NCI-H2081 (cell line): Measurements from ENCODE around the gene CFAP77.
A peak's percentile ranks its signal among the peaks of the same experiment; 100 is the strongest.

Experiments used
- DNase-seq, 2 experiments: peaks; one replicate each; lab custom pipeline; 2025; lab: John Stamatoyannopoulos, UW

The CFAP77 gene

DNA sequence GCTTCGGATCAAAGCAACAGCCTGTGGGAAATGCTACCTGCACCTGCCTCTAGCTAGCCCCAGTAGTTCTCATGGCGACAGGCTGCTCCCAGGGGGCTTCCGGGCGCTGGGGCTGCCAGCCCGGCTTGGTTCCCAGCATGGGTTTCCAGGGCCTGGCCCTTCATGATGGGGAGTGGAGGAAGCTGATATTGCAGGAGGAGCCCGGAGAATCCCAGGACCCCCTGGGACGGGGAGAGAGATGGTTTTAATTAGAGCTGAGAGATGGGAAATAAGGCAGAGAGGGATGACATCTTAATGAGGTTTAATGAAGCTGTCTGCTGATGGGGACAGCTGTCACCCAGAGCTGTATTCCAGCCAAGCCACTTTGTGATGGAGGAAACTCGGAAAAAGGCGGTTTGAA lies 78.6 kb downstream of the CFAP77 start:
- peak; percentile 69 to 86 for DNase-seq

DNA sequence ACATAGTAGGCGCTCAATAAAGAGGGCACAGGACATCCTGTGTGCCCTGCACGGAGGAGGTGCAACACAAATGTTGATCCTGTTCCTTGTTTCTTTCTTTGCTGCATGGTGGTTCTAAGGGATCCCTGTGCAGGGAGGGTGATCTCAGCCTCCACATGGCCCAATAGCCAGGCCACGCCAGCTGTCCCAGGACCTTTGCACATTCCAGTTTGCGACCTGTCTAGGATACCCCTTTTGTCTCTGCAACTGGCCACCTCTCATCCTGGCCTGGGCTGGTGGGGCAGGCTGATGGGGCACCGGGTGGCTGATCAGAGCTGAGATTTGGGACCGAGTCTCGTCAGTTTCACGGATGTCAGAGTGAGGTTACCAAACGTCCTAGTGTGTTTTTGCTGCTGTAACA lies 79.5 kb downstream of the CFAP77 start:
- no peak for DNase-seq

DNA sequence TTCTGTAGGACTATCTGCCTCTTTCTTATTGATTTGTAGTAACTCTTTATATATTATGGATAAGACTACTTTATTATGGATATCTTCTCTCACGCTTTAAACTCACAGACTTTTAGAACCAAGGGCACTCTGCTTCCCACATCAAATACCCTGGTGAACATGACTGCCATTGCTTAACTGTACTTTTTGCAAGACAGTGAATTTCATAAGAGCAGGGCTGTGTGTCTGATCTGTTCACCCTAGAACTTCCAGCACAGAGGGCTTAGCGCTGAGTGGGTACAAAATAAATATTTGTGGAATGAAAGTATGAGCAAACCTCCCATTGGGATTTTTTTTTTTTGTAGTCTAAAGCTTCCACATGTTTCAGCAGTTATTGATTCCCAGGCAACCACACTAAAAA lies 84.8 kb downstream of the CFAP77 start:
- no peak for DNase-seq

DNA sequence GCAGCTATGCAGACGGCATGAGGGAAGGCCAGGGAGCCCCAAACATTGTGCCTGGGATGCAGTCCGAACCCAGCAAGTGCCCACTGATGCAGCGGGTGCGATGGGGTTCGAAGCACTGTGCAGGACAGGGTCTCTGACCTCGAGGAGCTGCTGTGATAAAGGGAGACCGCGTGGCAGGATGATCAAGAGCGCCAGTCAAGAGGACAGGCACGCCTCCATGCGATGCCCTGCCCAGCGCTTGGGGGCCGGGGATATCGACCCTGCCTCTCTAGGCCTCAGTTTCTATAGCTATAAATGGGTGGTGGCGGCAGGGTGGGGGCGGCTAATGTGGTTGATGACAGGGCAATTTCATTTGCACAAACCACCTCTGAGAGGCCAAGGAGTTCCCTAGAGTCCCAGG lies 87.7 kb downstream of the CFAP77 start:
- DNase-seq, result no peak

DNA sequence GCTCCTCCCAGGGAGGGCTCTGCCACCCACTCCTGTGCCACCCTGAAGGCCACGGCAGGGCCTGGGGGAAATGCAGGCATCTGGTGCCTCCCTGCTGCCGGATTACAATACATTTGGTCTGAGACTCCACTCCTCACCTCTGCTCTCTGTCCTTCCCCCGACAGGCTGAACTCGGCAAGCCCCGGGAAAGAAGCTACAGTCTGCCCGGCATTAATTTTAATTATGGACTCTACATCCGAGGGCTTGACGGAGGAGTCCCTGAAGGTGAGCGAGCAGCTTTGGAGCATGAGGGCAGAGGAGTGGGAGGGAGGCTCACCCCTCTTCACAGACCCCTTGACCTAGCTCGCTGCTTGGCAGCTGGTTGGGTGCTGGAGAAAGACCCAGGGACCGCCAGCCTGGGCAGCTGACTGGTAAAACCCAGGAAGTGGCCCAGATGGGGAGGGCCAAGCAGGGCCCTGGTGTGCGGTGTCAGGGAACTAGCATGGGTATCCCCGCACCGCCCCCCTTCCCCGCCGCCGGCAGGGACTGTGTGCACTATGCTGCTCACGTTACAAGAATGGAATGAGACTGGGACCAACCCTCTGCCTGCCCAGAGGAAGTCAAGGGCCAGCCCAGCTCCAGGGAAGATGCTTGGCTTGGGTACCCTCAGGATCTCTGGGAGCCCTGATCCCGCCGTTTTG lies 88.7 kb downstream of the CFAP77 start:
- DNase-seq, result no peak

DNA sequence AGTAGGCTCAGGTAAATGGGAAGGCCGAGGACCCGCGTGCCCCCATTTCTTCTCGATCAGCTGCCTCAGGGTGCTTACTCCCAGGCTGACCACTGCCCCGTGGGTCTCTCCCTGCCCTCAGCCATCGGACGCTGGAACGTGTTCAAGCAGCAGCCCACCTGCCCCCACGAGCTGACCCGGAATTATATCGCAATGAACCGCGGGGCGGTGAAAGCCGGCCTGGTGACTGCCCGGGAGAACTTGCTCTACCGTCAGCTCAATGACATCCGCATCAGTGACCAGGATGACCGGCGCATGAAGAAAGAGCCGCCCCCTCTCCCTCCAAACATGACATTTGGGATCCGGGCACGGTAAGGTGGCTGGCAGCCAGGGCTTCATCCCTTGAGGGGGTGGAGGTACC lies 89.2 kb downstream of the CFAP77 start:
- no peak for DNase-seq

DNA sequence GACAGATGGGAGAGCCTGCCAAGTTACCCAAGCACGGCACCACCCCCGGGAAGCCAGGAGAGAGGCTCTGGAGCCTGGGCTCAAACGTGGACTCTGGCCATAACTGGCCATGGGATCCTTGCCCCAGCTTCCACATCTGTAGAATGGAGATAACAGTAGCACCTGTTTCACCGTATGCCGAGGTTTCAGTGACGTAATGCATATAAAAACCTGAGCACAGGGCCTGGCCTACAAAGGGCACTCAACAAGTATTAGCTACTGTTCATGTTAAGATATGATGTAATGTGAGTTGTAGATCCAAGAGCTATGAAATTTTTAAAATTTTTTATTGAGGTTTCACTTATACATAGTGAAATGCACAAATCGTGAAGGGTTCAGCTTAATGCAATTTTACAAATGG lies 90.2 kb downstream of the CFAP77 start:
- no peak for DNase-seq

DNA sequence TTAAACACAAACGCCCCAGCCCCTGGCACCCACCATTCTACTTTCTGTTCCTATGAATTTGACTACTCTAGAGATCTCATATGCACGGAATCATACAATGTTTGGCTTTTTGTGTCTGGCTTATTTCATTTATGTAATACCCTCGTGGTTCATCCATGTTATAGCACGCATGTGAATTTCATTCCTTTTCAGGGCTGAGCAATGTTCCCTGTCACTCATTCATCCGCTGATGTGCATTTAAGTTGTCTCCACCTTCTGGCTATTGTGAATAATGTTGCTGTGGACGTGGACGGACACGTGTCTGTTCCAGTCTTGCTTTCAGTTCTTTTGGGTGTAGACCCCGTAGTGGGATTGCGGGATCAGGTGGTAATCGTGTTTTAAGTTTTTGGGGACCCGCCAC lies 92.5 kb downstream of the CFAP77 start:
- DNase-seq, result no peak

DNA sequence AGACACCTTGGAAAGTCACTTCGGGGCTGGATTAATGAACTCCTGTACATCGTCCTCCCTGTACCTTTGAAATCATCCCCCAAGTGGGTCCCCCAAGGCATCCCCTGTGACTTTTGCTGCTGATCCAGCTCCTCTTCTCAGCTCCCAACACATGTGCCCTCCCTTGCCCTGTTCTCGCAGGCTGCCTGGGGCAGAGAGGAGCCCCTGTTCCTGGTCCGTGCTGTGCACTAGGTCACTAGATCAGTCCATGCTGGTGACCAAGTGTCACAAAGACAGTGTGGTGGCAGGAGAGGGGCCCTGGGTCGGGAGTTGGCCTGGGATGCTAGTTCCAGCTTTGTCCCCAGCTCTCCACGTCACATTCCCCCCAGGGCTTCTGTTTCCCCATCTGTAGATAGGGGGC lies 93.1 kb downstream of the CFAP77 start:
- no peak for DNase-seq

DNA sequence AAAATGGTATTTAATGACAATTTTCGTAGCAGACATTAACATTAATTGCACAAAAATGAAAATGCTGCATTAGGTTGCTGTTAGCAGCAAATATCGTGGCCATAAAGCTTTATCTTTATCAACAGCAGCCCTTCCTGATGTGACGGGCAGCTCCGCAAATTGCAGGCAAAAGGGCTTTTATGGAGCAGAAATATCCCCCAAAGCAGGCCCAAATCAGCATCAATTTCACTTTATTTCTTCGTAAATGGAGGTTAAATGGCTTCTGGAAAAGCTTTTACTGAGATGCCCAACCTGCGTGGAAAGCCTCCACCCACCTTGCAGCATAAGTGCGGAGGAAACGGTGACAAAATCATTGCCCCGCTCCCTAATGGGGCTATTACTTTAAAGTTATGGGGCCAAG lies 94.5 kb downstream of the CFAP77 start:
- no peak for DNase-seq

DNA sequence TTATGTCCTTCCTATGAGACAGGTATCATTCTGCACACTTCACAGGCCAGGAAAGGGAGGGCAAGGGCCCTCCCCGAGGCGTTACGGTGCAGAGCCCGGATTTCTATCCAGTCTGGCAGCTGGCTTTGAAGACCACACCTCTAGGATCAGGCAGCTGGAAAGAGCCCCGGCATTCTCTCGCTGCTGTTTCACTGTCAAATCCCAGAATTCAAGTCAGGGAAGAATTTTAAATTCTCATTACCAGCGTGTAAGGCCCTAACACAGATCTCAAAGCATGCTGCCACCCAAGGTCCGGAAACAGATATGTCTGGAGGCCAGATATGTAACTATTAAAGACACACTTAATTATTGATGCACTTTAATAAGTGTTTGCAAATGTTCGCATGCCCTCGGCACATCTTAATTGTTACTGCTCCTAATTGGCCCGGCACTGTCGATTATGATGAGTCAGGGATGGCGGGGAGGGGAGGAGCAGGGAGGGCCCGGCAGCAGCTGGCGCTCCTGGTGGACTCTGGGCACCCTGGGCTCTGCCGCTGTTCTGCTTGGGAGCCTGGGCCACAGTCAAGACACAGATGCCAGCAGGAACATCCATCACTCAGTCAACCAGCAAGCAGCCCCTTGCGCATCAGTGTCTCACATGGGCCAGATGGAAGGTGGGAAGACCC lies 96.1 kb downstream of the CFAP77 start:
- no peak for DNase-seq

DNA sequence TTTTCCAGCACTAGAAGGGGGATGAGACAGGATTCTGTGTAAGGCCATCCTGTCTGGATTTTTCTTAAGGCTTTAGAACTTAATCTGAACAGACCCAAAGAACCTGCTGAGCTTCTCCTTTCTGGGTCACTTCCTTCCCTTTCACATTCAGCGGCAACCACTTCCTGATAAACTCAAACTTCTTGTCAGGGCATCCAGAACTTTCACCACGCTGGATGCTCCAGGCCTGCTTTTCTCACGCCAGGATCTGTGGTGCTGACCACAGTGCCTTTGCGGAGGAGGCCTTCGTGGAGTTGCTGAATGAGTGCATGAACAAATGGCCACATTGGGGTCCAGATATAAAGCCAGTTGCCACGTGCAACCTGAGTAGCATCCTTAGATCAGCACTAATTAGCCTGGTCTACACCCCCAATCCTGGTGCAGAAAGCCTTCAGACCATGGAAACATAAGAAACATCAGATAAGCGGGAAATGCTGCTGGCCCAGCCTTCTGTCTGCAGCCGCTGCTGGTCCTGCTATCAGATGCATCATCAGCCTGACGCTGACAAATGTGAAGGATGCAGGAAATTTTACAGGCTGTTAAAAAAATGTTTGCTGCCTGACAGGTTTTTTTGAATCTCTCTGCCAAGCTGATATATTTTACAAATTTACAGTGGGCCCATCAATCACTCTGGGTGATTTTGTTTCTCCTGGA lies 97.1 kb downstream of the CFAP77 start:
- DNase-seq, result no peak

DNA sequence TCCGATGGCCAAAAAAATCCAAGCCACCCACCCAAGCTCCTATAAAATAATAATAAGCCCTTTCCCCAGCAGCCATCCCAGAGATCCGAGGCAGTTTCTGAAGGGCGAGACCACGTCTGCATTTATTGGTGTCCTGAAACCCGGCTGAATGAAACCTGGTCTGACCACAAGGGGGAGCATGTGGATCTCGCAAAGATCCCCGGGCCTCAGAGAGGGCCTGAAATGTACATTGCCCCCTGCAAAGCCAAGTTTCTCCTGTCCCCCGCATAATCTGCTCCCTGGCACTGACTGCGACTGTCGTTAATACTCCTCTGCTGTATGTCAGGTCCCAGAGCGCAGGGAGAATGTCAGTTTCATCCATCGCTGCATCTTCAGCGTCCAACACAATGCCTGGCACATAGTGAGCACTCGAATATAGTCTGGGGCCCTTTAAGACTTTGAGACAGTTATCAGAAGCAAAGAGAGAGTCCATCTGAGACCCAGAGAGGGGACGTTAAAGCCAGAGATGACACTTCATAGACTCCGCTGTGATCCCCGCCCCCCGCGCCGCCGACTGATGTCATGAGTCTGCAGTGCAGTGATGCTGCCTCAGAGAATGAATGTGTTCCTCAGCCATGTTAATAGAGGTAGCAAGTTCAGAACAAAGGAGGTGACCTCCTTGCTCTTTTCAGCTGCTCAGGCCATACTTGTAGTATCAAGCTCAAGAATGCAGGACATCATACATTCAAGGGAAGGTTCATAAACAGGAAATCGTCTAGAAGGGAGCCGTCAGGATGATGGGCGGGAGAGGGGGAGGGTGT lies 97.9 kb downstream of the CFAP77 start:
- DNase-seq, result peak; percentile 71 to 72

DNA sequence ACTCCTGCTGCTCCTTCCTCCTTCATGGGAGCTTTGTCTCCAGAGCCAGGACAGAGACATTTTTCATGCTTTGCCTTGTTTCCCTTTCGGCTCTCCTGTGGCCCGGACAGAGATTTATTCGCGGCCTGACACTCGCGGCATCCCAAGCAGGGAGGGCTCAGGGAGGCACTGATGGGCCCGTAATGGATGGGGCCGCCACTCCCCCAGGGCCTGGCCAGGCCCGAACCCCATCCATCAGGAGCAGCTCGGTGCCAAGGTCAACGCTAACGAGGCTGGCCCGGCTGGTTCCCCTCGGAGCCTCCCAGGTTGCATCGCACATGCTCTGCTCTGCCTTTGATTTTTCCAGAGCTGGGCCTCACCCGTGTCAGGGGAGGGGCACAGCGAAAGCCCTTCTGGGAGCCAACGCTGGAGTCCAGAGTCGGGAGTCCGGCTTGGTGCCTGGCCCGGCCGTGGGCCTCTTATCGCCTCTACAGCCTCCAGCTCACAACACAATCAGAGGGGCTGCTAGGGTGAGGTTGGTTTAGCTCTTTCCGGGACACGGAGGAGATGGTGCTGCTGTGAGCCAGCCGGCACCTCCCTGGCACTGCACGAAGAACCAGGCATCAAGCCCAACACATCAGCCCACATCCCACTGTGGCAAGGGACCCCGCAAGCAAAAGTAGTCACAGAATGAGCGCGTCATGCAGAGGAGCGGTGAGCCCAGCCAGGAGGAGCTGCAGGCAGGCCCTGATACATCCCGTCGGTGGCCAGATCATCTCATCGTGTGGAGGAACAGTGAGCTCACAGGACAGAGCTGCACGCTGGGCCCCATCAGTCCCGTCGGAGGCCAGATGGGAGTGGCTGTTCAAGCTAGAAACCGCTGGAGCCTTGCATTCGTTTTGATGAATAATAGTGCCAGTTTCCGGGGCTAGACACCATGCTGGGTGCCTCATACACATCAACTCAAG lies 100.2 kb downstream of the CFAP77 start:
- no peak for DNase-seq

DNA sequence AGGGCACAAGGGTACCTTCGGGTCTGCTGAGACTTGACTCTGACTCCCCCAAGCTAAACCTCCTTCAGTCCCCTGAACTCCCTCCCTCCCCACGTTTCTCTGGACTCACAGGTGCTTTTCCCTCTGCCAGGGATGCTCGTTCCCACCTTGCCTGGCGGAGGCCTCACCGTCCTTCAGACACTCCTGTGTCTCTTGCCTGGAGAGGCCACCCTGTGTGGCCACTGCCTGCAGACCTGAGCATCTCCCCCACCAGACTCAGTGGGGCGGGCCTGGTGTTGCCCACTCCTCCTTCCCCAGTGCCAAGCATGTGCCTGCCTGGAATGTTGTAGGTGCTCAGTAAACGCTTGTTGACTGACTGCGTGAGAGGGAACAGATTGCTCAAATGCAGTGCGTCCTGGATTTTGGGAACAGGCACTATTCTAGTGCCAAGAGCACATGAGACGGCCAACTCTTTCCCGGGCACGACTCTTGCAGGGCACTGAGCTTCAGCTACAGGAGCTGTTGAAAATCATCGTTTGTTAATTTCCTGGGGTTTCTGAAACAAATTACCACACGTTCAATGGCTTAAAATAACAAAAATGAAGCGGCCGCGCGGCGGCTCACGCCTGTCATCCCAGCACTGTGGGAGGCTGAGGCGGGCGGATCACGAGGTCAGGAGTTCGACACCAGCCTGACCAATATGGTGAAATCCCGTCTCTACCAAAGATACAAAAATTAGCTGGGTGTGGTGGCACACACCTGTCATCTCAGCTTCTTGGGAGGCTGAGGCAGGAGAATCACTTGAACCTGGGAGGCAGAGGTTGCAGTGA lies 101.4 kb downstream of the CFAP77 start:
- DNase-seq, result no peak

DNA sequence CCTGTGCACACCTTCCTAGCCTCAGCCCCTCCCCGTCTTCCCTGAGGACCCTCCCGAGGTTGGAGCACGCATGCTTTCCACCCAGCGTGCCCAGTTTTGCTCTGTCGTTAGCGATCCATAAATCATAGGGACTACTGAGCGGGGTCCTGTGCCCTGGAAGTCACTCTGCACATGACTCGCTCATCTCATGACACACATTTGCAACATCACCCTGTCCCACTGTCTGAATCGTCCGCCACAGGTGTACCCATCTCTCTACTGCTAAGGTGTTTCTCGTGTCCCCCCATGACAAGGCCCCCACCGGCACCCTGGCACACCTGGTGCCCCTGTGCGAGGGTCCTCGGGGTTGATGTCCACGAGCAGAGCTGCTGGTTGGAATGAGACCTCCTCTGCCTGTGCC lies 103.4 kb downstream of the CFAP77 start:
- DNase-seq, result no peak

DNA sequence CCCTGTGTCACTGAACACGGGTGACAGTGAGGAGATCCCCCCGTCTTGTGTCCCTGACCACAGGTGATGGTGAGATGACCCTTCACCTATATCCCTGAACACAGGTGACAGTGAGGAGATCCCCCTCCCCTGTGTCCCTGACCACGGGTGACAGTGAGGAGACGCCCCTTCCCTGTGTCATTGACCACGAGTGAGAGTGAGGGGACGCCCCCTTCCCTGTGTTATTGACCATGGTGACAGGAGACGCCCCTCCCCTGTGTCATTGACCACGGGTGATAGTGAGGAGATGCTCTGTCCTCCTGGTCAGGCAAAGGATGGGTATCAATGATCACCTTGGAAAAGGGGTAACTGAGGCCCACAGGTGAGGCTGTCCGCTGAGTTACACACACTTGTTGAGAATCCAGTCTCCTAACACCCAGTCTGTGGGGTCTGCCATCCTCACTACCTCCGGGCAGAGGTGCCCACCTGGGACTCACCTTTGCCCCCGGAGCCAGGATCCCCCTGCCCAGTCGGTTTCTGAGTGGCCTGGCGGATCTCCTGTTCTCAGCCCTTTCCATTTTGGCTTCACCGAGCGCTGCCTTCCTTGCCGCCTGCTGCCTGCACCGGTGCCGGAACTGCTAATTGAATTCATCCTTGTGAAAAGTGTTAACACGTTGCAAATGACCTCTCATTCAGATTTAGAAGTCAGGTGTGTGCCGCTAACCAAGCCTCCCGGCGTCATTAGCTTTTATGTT lies 104.2 kb downstream of the CFAP77 start:
- DNase-seq, result no peak

DNA sequence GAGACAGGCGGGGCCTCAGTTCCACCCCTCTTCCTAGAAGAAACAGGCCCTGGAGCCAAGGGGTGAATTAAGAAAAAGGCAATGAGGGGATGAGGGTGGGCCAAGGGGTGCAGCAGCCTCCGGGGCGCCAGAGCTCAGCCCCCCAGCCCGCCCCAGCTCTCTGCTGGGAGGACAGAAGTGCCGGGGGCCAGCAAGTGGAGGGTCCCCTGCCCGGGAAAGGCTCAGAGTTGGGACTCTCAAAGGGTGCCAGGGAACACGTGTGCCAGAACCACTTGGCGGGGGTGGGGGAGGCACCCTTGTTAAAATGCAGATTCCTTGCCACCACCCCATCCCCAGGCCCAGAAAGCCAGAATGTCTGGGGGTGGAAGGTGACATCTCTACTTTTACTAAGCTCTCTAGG lies 104.8 kb downstream of the CFAP77 start:
- DNase-seq, result no peak

DNA sequence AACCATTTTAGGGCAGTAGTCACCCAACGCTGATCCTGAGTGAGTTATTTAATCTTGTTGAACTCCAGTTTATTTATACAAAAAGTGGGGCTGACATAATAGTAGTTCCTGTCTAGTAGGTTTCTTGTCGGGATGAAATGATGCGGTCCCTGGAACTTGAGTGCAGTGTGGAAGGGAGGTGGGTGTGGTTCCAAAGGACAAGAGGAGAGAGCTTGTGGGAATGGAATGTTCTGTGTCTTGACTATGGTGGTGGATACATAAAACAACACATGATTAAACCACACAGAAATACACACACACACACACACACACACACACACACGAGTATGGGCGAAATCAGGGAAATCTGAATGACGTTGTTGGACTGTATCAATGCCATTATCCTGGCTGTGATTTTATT lies 106.3 kb downstream of the CFAP77 start:
- DNase-seq, result no peak

DNA sequence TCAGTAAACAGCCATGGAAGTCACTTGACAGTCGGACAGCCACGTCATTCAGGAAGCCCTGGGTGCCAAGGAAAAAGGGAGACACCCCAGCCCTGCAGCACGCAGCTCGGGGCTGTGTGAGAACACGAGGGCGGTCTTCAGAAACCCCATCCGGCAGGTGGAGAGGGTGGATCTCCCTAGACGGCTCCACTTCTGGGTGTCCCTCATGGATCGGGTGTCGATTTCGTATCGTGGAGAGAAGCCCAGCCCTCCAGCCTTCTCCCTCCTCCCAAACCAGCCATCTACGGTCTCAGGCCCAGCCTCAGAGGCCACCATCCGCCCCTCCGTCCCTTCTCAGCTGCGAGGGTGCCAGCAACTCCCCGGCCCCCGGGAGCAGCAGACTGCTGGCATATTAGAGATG lies 106.9 kb downstream of the CFAP77 start:
- no peak for DNase-seq
